ENCODE data around the gene AP2S1. TPM values are rescaled to one million over a fixed set of nuclear protein-coding genes. Genes with fewer than 3 reads are reported as not detected.
A peak's percentile ranks its signal among the peaks of the same experiment; 100 is the strongest.

AP2S1 gene
- total and polyA plus RNA-seq, 2 of the 4 experiments (the other 2 are of a cell fraction), result 144 to 274 TPM

DNA sequence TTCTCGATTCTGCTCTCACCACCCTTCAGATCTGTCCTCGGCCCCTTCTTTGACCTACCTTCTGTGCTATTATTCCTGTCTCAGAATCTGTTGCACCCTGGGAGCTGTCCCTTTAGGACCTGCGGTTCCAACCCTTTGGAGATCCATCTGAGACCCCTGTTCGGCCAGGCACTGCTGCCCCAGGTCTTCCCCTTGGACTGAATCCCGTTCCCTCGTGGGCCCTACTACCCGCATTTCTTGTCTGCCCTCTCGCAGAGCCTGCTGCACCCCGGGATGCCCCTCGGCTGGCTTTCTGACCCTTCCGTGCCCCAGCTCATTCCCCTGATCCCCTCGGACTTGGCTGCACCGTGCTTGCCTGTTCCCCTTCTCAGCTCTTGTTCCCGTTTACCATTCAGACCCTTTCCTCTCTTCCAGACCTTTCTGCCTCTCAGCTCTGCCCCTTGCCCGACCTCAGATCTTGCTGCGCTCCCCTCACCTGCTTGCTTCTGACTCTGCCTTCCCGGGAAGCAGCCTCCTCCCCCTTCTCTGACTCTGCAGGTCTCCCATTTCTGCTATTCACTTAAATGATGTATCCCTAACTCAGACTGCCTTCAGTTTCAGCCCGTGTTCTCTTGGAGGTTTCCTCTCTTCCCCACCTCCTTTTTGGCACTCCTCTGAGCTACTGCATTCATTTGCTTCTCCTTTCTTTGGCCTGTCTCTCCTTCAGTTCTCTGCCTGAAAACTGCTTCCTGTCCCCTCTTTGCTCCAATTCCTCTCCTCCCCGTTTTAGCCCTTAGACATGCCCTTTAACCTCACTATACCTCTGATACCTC is 11.3 kb upstream of the AP2S1 start:
- Histone ChIP-seq H2BK20ac (ENCODE audit: low read depth, low read length) (no peak overlapping the region), H3K4me3 (ENCODE audit: insufficient read depth, low read depth, low read length) (peak overlapping the region; percentile 68), H2AFZ (replicated peaks; ENCODE audit: low read length, poor library complexity) (peak overlapping the region; percentile 34), H3K56ac (ENCODE audit: extremely low read depth, insufficient read depth, low read length) (peak overlapping the region; percentile 54; the same call in 1 of the 2 replicates), H3K27me3 (ENCODE audit: control insufficient read depth, insufficient read depth, low read length) (no peaks in the 10 kb centered on the region), H2BK15ac (ENCODE audit: low read depth, low read length) (peak overlapping the region; percentile 11; the same call in 1 of the 3 replicates), H4K5ac (ENCODE audit: low read depth, low read length) (no peak overlapping the region), H2BK120ac (ENCODE audit: low read depth, low read length) (no peak overlapping the region), H3K36me3 (ENCODE audit: control insufficient read depth, insufficient read depth, low read length) (no peaks in the 10 kb centered on the region), H3K4me2 (ENCODE audit: low read depth, low read length) (peak overlapping the region; percentile 97), H2BK5ac (ENCODE audit: low read depth, low read length, poor library complexity, severe bottlenecking) (peak overlapping the region; percentile 37), H2AK9ac (replicated peaks; ENCODE audit: low read depth, low read length, poor library complexity) (peak overlapping the region; percentile 86), H3K79me1 (ENCODE audit: low read depth in 1 of 2, low read length in 2 of 2) (peaks cover 40 to 68% of the 10 kb centered on the region in 2 experiments), H4K20me1 (ENCODE audit: insufficient read depth, low read length) (peaks cover 62% of the 10 kb centered on the region), H3K23ac (ENCODE audit: low read depth, low read length) (peak overlapping the region; percentile 78), H3K9me3 (ENCODE audit: control insufficient read depth, insufficient read depth, low read length) (no peaks in the 10 kb centered on the region), H3K4ac (ENCODE audit: low read depth, low read length) (peak overlapping the region; percentile 83), H3K4me1 (ENCODE audit: control insufficient read depth, insufficient read depth, low read length) (peaks cover 18% of the 10 kb centered on the region), H3K27ac (ENCODE audit: insufficient read depth, low read length) (peak overlapping the region; percentile 74), H4K8ac (ENCODE audit: low read depth in 2 of 2, low read length in 2 of 2) (peak overlapping the region in 1 of 2 experiments; percentile 10; a peak in 2 of 4 replicates), H3K9me1 (ENCODE audit: insufficient read depth, low read length) (peaks cover 34% of the 10 kb centered on the region), H2AK5ac (ENCODE audit: low read depth, low read length) (peak overlapping the region; percentile 18), H3K14ac (replicated peaks; ENCODE audit: low read depth, low read length) (peak overlapping the region; percentile 76), H4K91ac (ENCODE audit: insufficient read depth, low read depth, low read length) (peak overlapping the region; percentile 58), H3K18ac (ENCODE audit: low read depth, low read length) (no peak overlapping the region; the same call in 1 of the 2 replicates), H3K9ac (ENCODE audit: low read depth, low read length) (peak overlapping the region; percentile 94)
- DNase-seq (no peak), ATAC-seq (ENCODE audit: low read depth) (no peak)
- ChIA-PET CTCF (interaction anchor here (0.6 kb wide), 1 partner anchor 13 kb away, joined by 7 read pairs; no protein-coding TSS in a partner anchor), POLR2A (ENCODE audit: unreplicated experiment) (no interaction called here)
- dilution Hi-C loops (cut with HindIII; ENCODE audit: low sequenced_read_pairs, unreplicated experiment) (no loop called here), in situ Hi-C loops (cut with MboI; ENCODE audit: low sequenced_read_pairs) (no loop called here), intact Hi-C loops (cut with micrococcal nuclease) (loop anchor here (2.0 kb wide), 1 partner anchor 51 kb away; no protein-coding TSS in a partner anchor)
- WGBS, 2 experiments (ENCODE audit: extremely low coverage in 2 of 2, insufficient read length in 1 of 2), result 0% methylated on average over 18 of the region's 19 CpGs; no CpG with 5 or more reads in 1 of the 2 experiments
- TF ChIP-seq, protein P1, sequence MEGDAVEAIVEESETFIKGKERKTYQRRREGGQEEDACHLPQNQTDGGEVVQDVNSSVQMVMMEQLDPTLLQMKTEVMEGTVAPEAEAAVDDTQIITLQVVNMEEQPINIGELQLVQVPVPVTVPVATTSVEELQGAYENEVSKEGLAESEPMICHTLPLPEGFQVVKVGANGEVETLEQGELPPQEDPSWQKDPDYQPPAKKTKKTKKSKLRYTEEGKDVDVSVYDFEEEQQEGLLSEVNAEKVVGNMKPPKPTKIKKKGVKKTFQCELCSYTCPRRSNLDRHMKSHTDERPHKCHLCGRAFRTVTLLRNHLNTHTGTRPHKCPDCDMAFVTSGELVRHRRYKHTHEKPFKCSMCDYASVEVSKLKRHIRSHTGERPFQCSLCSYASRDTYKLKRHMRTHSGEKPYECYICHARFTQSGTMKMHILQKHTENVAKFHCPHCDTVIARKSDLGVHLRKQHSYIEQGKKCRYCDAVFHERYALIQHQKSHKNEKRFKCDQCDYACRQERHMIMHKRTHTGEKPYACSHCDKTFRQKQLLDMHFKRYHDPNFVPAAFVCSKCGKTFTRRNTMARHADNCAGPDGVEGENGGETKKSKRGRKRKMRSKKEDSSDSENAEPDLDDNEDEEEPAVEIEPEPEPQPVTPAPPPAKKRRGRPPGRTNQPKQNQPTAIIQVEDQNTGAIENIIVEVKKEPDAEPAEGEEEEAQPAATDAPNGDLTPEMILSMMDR (conservative IDR thresholded peaks at IDR 0.05; ENCODE audit: low read depth, low read length), result no peak
- TF ChIP-seq RAD21 (IDR thresholded peaks at IDR 0.05; ENCODE audit: low read length), result peak; percentile 9; the same call in 1 of the 2 replicates
- no TSS peak for BruUV-seq (replicated peaks)

Data from IMR-90 (cell line).